Activated T-helper 17 cell treated with anti-CD3 and anti-CD28 coated beads, Interleukin-2, amount 50 U/mL, for 72 hours (primary cell): ENCODE results near the gene BAIAP2L2. TPM values are rescaled to one million over a fixed set of nuclear protein-coding genes. Genes with fewer than 3 reads are reported as not detected.

Experiments
- ATAC-seq: fragments of 150-1000 bp; cut with Tn5 transposase; replicated peaks from 2 replicates; pipeline ENCODE4 v1.10.0; 2021; ENCODE audit warnings: mild to moderate bottlenecking, moderate library complexity
- H3K27ac Mint-ChIP-seq: one replicate; pipeline ENCODE4 v1.8.0; 2022; ENCODE audit warnings: mixed read lengths
- H3K27me3 Mint-ChIP-seq: one replicate; pipeline ENCODE4 v1.8.0; 2022; ENCODE audit warnings: mixed read lengths
- H3K36me3 Mint-ChIP-seq: one replicate; pipeline ENCODE4 v1.8.0; 2022; ENCODE audit warnings: low read depth, mild to moderate bottlenecking, mixed read lengths
- H3K4me1 Mint-ChIP-seq: one replicate; pipeline ENCODE4 v1.8.0; 2022; ENCODE audit warnings: mixed read lengths
- H3K4me3 Mint-ChIP-seq: one replicate; pipeline ENCODE4 v1.8.0; 2022; ENCODE audit warnings: mild to moderate bottlenecking, mixed read lengths
- H3K9me3 Mint-ChIP-seq: one replicate; pipeline ENCODE4 v1.8.0; 2022; ENCODE audit warnings: mixed read lengths
- total RNA-seq, 2 donors: library from RNA; stranded (reverse); gene quantifications; one replicate each; pipeline ENCODE4 v1.2.3, GENCODE V29; 2022

Gene BAIAP2L2
- total RNA-seq, 2 donors from 2014 or later = 0.84 to 2.1 TPM

DNA sequence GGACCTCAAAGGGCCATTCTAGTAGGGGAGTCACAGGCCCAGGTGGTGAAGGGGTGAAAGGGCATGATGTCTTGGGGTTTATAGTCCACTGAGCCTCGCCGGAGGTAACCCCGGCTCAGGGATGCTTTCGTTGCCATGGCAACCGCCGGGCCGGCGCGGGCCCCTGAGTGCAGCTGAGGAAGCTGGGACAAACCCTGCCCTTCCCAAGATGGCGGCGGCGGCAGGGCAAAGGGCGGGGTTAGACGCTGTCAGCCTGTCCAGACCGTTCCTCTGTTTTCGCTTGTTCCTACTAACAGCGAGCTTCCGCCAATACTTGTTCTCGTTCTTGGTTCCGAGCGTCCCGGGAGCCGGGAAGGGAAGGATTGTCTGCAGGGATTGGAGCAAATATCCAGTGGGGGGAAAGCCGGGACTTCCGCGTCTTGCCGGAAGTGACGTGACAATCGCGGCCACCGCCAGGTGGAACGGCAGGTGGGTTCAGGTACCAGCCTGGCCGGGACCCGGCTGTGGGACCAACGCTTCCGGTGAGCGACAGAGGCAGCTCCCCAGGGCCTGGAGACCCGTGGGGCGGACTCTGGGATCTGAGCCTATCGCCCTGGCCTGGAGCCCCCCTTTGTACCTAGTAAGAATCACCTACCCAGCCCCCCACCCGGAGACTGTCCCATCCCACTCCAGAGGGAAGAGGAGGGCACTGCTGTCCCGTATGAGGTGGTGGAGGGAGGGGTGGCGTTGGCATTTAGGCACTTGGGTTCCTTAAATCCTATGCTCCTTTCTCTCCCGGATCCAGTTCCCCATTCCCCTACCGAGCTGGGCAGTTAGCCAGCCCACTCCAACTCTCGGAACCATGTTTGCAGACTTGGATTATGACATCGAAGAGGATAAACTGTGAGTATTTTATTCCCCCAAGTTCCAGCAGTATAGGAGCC is 53.3 kb downstream of the BAIAP2L2 start, which contains the start of gene PICK1:
Gene PICK1, plus strand, starts transcription at position 436 of the 923 bp plus-strand sequence. Its CDS starts 406 bp downstream, at position 842.
- Mint-ChIP-seq H3K27me3 (no peaks in the 10 kb centered on the region), H3K4me3 (peak within 1 kb of the TSS; percentile 94), H3K36me3 (peaks cover 9% of the 10 kb centered on the region), H3K9me3 (no peaks in the 10 kb centered on the region), H3K4me1 (peaks cover 8% of the 10 kb centered on the region), H3K27ac (peak within 1 kb of the TSS; percentile 97)
- peak; percentile 89 for ATAC-seq

- peak; percentile 81 for ATAC-seq
- no peaks in the 10 kb centered on the region for H3K9me3 Mint-ChIP-seq
- no peaks in the 10 kb centered on the region for H3K4me1 Mint-ChIP-seq
- H3K36me3 Mint-ChIP-seq = no peaks in the 10 kb centered on the region
- H3K27me3 Mint-ChIP-seq = no peaks in the 10 kb centered on the region
- H3K4me3 Mint-ChIP-seq = no peak overlapping the region
- H3K27ac Mint-ChIP-seq = no peak overlapping the region
These were observed 58.3 kb downstream of the BAIAP2L2 start for GRCh38 chr22:38051900-38052862.

GRCh38 chr22:38051261-38051660 is 59.2 kb downstream of the BAIAP2L2 start:
- Mint-ChIP-seq H3K27ac (no peak overlapping the region), H3K36me3 (no peaks in the 10 kb centered on the region), H3K9me3 (no peaks in the 10 kb centered on the region), H3K4me3 (no peak overlapping the region), H3K4me1 (no peaks in the 10 kb centered on the region), H3K27me3 (no peaks in the 10 kb centered on the region)
- no peak for ATAC-seq

DNA sequence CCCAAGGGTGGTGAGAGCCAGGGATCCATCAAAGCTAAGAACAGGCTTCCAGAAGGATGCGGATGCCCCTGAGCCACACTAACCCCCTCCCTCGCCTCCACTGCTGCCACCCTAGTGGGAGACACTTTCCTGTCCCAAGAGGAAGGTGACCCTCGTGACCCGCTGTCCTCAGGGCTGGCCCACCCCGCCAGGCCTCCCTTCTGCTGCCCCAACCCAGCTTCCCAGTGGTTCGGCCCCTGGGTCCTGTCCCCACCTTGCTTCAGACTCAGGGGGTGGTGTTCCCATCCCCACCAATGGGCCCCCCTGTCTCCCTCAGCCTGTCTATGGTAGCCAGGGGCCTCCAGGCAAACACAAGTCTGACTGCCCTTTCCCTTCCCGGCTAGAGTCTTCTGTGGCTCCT is 59.8 kb downstream of the BAIAP2L2 start:
- Mint-ChIP-seq H3K27ac (no peak overlapping the region), H3K36me3 (no peaks in the 10 kb centered on the region), H3K4me3 (no peak overlapping the region), H3K27me3 (no peaks in the 10 kb centered on the region), H3K9me3 (no peaks in the 10 kb centered on the region), H3K4me1 (no peaks in the 10 kb centered on the region)
- no peak for ATAC-seq

DNA sequence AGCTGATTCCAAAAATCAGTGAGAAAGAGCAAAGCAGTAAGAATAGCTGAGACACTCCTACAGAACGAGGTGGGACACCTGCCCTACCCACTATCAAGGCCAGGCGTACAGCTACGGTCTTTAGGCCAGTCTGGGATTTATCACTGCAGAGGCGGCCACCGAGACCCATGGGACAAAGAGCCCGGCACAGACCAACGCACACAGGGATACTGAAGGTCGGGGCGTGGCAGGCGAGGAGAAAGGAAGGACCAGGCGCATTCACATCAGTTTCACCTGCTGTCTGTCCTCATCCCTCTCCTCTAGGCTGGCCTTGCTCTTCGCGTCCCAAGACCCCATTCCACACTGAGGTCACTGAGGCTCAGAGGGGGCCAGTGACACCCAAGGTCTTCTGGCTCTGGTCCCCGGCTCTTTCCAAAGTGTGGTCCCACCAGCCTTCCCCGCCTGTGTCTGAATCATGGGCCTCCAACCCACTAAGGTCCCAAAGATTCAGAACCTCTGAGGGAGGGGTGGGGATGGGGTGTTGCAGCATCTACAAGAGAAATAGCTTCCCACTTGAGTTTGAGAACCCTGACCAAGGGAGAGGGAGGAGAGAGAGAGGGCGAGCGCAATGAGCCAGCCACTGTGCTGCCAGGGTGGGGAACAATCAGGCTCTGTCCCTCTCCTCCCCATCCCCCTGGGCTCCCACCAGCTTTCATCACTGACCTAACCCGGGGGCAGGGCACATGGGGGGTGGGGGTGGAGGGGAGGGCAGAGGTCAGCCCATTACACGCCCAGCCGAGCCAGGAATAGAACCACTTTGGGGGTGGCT is 60.5 kb downstream of the BAIAP2L2 start:
- Mint-ChIP-seq H3K27ac (no peak overlapping the region), H3K36me3 (no peaks in the 10 kb centered on the region), H3K4me3 (no peak overlapping the region), H3K27me3 (peaks cover 2% of the 10 kb centered on the region), H3K4me1 (no peaks in the 10 kb centered on the region), H3K9me3 (no peaks in the 10 kb centered on the region)
- ATAC-seq = no peak

DNA sequence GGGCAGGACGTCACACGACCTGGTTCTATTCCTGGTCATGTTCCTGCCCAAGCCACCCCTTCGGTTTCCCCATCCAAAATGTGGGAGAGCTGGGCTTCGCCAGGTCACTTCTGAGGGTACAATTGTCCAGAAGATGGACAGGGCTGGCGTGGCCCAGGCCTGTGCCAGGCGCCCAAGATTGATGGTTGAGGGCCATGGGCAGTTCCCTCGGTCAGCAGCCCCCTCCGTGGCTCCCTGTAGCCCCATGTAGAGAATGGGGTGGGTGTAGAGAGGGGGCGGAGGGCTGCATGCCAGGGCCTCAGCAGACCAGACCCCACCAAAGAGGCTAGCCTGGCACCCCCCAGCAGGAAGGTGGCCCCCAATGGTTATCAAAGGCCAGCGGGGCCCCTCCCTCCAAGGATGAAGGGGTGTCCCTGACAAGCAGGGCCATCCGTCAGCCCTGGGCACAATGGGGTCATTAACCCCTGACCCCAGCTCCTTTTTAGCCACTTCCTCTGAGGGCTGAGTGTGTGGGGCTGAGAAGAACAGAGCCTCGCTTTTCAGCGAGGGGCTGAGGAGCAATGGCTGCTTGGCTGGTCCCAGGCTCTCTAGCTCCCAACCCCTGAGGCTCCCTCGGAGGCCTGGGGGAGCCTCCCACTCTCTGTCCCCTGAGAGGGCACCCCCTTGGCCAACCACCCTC is 64.3 kb downstream of the BAIAP2L2 start:
- no peak overlapping the region for H3K4me3 Mint-ChIP-seq
- no peaks in the 10 kb centered on the region for H3K36me3 Mint-ChIP-seq
- ATAC-seq = no peak
- H3K27ac Mint-ChIP-seq = no peak overlapping the region
- H3K27me3 Mint-ChIP-seq = peaks cover 3% of the 10 kb centered on the region
- no peaks in the 10 kb centered on the region for H3K9me3 Mint-ChIP-seq
- no peaks in the 10 kb centered on the region for H3K4me1 Mint-ChIP-seq

DNA sequence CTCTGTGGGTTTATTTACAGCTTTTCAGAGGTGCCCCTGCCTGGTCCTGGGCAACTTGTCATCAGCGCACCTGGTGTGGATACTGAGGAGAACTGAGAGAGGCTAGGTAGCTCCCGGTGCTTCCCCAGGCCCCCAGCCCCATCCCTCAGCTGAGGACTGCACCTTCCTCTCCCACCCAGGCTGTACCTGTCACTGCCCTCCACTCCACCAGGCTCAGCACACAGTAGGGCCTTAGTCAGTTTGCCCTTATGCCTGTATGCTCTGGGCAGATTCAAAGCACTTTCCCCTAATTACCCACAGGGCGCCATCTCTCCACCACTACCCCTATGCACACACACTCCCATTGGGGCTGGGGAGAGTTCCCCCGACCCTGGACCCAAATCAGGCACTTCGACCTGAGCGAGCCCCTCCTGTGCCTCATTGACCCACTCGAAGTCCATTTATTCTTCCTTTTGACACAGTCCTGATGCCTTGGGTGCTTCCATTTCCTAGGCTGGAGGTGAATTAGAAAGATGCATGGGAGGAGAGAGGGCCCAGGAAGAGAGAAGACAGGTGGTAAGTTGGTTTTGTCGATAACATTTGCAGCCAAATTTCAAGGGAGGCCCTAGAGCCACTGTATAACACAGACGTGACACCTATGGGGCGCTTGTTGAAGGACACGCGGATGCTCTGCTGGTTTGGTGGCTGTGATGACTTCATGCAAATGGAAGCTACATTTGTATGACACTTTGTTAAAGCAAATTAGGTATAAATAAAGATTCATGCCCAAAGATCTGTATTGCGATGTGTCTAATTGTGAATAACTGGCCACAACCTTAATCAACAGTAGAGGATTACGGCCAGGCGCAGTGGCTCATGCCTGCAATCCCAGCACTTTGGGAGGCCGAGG is 67.1 kb downstream of the BAIAP2L2 start:
- Mint-ChIP-seq H3K27me3 (peaks cover 3% of the 10 kb centered on the region), H3K27ac (no peak overlapping the region), H3K9me3 (no peaks in the 10 kb centered on the region), H3K4me3 (no peak overlapping the region), H3K4me1 (no peaks in the 10 kb centered on the region), H3K36me3 (no peaks in the 10 kb centered on the region)
- no peak for ATAC-seq

DNA sequence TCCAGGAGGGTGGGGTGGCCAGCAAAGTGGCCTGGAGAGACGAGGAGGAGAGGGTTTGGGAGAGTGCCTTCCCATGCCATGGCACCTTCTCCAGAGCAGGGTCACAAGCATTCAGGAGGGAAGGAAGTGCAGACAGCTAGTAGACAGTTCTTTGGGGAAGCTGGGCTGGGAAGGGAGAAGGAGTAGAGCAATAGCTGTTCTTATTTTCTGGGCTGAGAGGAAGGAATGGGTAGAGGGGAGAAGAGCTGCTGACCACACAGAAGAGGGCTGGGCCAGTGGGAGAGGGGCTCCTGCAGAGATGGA is 68.0 kb downstream of the BAIAP2L2 start:
- H3K36me3 Mint-ChIP-seq = no peaks in the 10 kb centered on the region
- peak overlapping the region; percentile 18 for H3K27ac Mint-ChIP-seq
- H3K4me1 Mint-ChIP-seq = no peaks in the 10 kb centered on the region
- H3K27me3 Mint-ChIP-seq = peaks cover 3% of the 10 kb centered on the region
- H3K4me3 Mint-ChIP-seq = no peak overlapping the region
- H3K9me3 Mint-ChIP-seq = no peaks in the 10 kb centered on the region
- ATAC-seq = no peak

GRCh38 chr22:38041760-38042487 is 68.6 kb downstream of the BAIAP2L2 start:
- no peak for ATAC-seq
- Mint-ChIP-seq H3K4me1 (no peaks in the 10 kb centered on the region), H3K4me3 (no peak overlapping the region)

GRCh38 chr22:38040953-38041759 is 69.3 kb downstream of the BAIAP2L2 start:
- H3K36me3 Mint-ChIP-seq = no peaks in the 10 kb centered on the region
- H3K4me1 Mint-ChIP-seq = no peaks in the 10 kb centered on the region
- ATAC-seq = no peak

More at GRCh38 chr22:38041760-38042487, 68.6 kb downstream of the BAIAP2L2 start:
- Mint-ChIP-seq H3K36me3 (no peaks in the 10 kb centered on the region), H3K27ac (peak overlapping the region; percentile 18), H3K9me3 (no peaks in the 10 kb centered on the region), H3K27me3 (peaks cover 3% of the 10 kb centered on the region)

GRCh38 chr22:38038890-38039812 is 71.3 kb downstream of the BAIAP2L2 start:
- Mint-ChIP-seq H3K36me3 (no peaks in the 10 kb centered on the region), H3K4me3 (no peak overlapping the region), H3K4me1 (no peaks in the 10 kb centered on the region), H3K27me3 (no peaks in the 10 kb centered on the region), H3K9me3 (no peaks in the 10 kb centered on the region), H3K27ac (no peak overlapping the region)
- ATAC-seq = no peak

More at GRCh38 chr22:38040953-38041759, 69.3 kb downstream of the BAIAP2L2 start:
- Mint-ChIP-seq H3K4me3 (no peak overlapping the region), H3K27me3 (peaks cover 3% of the 10 kb centered on the region), H3K9me3 (no peaks in the 10 kb centered on the region), H3K27ac (no peak overlapping the region)
